Neural progenitor cell (in vitro differentiated cells): ENCODE measurements around the gene ADCY7. TPM values are rescaled to one million over a fixed set of nuclear protein-coding genes. Genes with fewer than 3 reads are reported as not detected.

Source experiments
- DNase-seq: peaks from one replicate; pipeline ENCODE4 v3.0.0-alpha.2; 2016; ENCODE audit warnings: low spot score
- H2AFZ ChIP-seq: fragments of 200-600 bp; sonication (generic); replicated peaks from 2 replicates; pipeline ENCODE4 v1.6.1; 2016; ENCODE audit warnings: antibody characterized with exemption
- H3F3A ChIP-seq: fragments of 200-600 bp; sonication (generic); 2 replicates; pipeline ENCODE4 v1.6.1; 2016; ENCODE audit warnings: antibody characterized with exemption, low read depth
- H3K27ac ChIP-seq: fragments of 200-600 bp; sonication (generic); 2 replicates; pipeline ENCODE4 v1.5.1; 2016; ENCODE audit warnings: mild to moderate bottlenecking
- H3K27me3 ChIP-seq: fragments of 200-600 bp; sonication (generic); 2 replicates; pipeline ENCODE4 v1.6.1; 2016; ENCODE audit warnings: mild to moderate bottlenecking, moderate library complexity
- H3K36me3 ChIP-seq: fragments of 200-600 bp; sonication (generic); 2 replicates; pipeline ENCODE4 v1.5.1; 2016
- H3K4me1 ChIP-seq: fragments of 200-600 bp; sonication (generic); 2 replicates; pipeline ENCODE4 v1.6.1; 2016; ENCODE audit warnings: mixed run types
- H3K4me2 ChIP-seq: fragments of 200-600 bp; sonication (generic); 2 replicates; pipeline ENCODE4 v1.6.1; 2016
- H3K4me3 ChIP-seq: fragments of 200-600 bp; sonication (generic); 2 replicates; pipeline ENCODE4 v1.5.1; 2016
- H3K79me2 ChIP-seq: fragments of 200-600 bp; sonication (generic); 2 replicates; pipeline ENCODE4 v1.6.1; 2016; ENCODE audit warnings: low read depth
- H3K9ac ChIP-seq: fragments of 200-600 bp; sonication (generic); 2 replicates; pipeline ENCODE4 v1.6.1; 2016
- H3K9me3 ChIP-seq: fragments of 200-600 bp; sonication (generic); 2 replicates; pipeline ENCODE4 v1.5.1; 2016; ENCODE audit warnings: low read depth
- H4K20me1 ChIP-seq: fragments of 200-600 bp; sonication (generic); 2 replicates; pipeline ENCODE4 v1.6.1; 2016; ENCODE audit warnings: low read depth
- H3K27ac Mint-ChIP-seq: 3 replicates; pipeline ENCODE4 v1.8.0; 2021; ENCODE audit warnings: mixed read lengths
- H3K27me3 Mint-ChIP-seq: 2 replicates; pipeline ENCODE4 v1.8.0; 2022; ENCODE audit warnings: low read depth, mild to moderate bottlenecking, inconsistent platforms, moderate library complexity, mixed read lengths; ENCODE audit not compliant: insufficient read depth
- H3K36me3 Mint-ChIP-seq: 3 replicates; pipeline ENCODE4 v1.8.0; 2021; ENCODE audit warnings: mixed read lengths
- H3K4me1 Mint-ChIP-seq: 3 replicates; pipeline ENCODE4 v1.8.0; 2021; ENCODE audit warnings: mixed read lengths
- H3K4me3 Mint-ChIP-seq: 3 replicates; pipeline ENCODE4 v1.8.0; 2021; ENCODE audit warnings: mild to moderate bottlenecking, moderate library complexity, mixed read lengths
- H3K9me3 Mint-ChIP-seq: 3 replicates; pipeline ENCODE4 v1.8.0; 2020; ENCODE audit warnings: mixed read lengths
- CTCF ChIP-seq: fragments of 200-600 bp; sonication (generic); IDR thresholded peaks from 2 replicates; pipeline ENCODE4 v1.5.1; 2017; ENCODE audit warnings: antibody characterized with exemption, mild to moderate bottlenecking
- EZH2 ChIP-seq: fragments of 200-600 bp; sonication (generic); IDR thresholded peaks from 2 replicates; pipeline ENCODE4 v1.6.1; 2017; ENCODE audit warnings: antibody characterized with exemption, mild to moderate bottlenecking, moderate library complexity
- EZH2phosphoT487 ChIP-seq: fragments of 200-600 bp; sonication (generic); IDR thresholded peaks from 2 replicates; pipeline ENCODE4 v1.6.1; 2017; ENCODE audit warnings: antibody characterized with exemption
- total RNA-seq: library from RNA; depleted of rRNA; stranded (reverse); fragments of >200 nt; gene quantifications from 2 replicates; pipeline ENCODE4 v1.2.3, GENCODE V29; 2015; ENCODE audit warnings: low replicate concordance

The ADCY7 gene
- total RNA-seq, 1 donor from 2014 or later = 2.5 TPM

- H3F3A ChIP-seq = peaks cover 3% of the 10 kb centered on the region
- Mint-ChIP-seq H3K27ac (no peak overlapping the region), H3K36me3 (peaks cover 7% of the 10 kb centered on the region), H3K4me3 (no peak overlapping the region), H3K9me3 (no peaks in the 10 kb centered on the region), H3K4me1 (no peaks in the 10 kb centered on the region), H3K27me3 (no peaks in the 10 kb centered on the region)
- no peaks in the 10 kb centered on the region for H3K9me3 ChIP-seq
- H3K9ac ChIP-seq = no peak overlapping the region
- H3K27ac ChIP-seq = no peak overlapping the region
- H2AFZ ChIP-seq = no peak overlapping the region
- H3K4me3 ChIP-seq = no peak overlapping the region
- no peaks in the 10 kb centered on the region for H3K79me2 ChIP-seq
- no peaks in the 10 kb centered on the region for H3K27me3 ChIP-seq
- H3K4me1 ChIP-seq = no peaks in the 10 kb centered on the region
- no peaks in the 10 kb centered on the region for H4K20me1 ChIP-seq
- no peak for DNase-seq
- TF ChIP-seq EZH2phosphoT487 (no peak), CTCF (no peak), EZH2 (no peak)
- no peak overlapping the region for H3K4me2 ChIP-seq
- peaks cover 3% of the 10 kb centered on the region for H3K36me3 ChIP-seq
Observed at GRCh38 chr16:50227120-50227519, 39.2 kb upstream of the ADCY7 start.

GRCh38 chr16:50227665-50228064 is 38.7 kb upstream of the ADCY7 start:
- H3K27me3 ChIP-seq = no peaks in the 10 kb centered on the region
- H3K9ac ChIP-seq = no peak overlapping the region
- H3F3A ChIP-seq = peaks cover 3% of the 10 kb centered on the region
- H3K4me1 ChIP-seq = no peaks in the 10 kb centered on the region
- H4K20me1 ChIP-seq = no peaks in the 10 kb centered on the region
- no peak overlapping the region for H3K4me3 ChIP-seq
- H3K27me3 Mint-ChIP-seq = no peaks in the 10 kb centered on the region
- H3K9me3 ChIP-seq = no peaks in the 10 kb centered on the region
- H3K27ac Mint-ChIP-seq = no peak overlapping the region
- H3K79me2 ChIP-seq = no peaks in the 10 kb centered on the region
- no peak overlapping the region for H3K27ac ChIP-seq
- peaks cover 7% of the 10 kb centered on the region for H3K36me3 Mint-ChIP-seq
- no peak overlapping the region for H3K4me3 Mint-ChIP-seq
- H3K4me1 Mint-ChIP-seq = no peaks in the 10 kb centered on the region
- peaks cover 3% of the 10 kb centered on the region for H3K36me3 ChIP-seq
- DNase-seq = no peak
- H2AFZ ChIP-seq = no peak overlapping the region
- H3K4me2 ChIP-seq = no peak overlapping the region
- no peaks in the 10 kb centered on the region for H3K9me3 Mint-ChIP-seq
- TF ChIP-seq EZH2 (no peak), CTCF (no peak), EZH2phosphoT487 (no peak)

- Mint-ChIP-seq H3K36me3 (peaks cover 7% of the 10 kb centered on the region), H3K4me1 (no peaks in the 10 kb centered on the region), H3K27ac (no peak overlapping the region), H3K9me3 (no peaks in the 10 kb centered on the region), H3K4me3 (no peak overlapping the region), H3K27me3 (no peaks in the 10 kb centered on the region)
- no peak overlapping the region for H2AFZ ChIP-seq
- H3K4me3 ChIP-seq = no peak overlapping the region
- no peaks in the 10 kb centered on the region for H3K9me3 ChIP-seq
- TF ChIP-seq EZH2 = no peak
- no peak for TF ChIP-seq CTCF
- no peak for TF ChIP-seq EZH2phosphoT487
- H4K20me1 ChIP-seq = no peaks in the 10 kb centered on the region
- no peaks in the 10 kb centered on the region for H3F3A ChIP-seq
- no peak overlapping the region for H3K4me2 ChIP-seq
- H3K27me3 ChIP-seq = no peaks in the 10 kb centered on the region
- DNase-seq = no peak
- no peaks in the 10 kb centered on the region for H3K79me2 ChIP-seq
- H3K36me3 ChIP-seq = peaks cover 3% of the 10 kb centered on the region
- no peak overlapping the region for H3K27ac ChIP-seq
- no peak overlapping the region for H3K9ac ChIP-seq
- no peaks in the 10 kb centered on the region for H3K4me1 ChIP-seq
Observed at GRCh38 chr16:50228364-50228868, 37.9 kb upstream of the ADCY7 start.
